Activated CD8-positive, alpha-beta T cell treated with anti-CD3 and anti-CD28 coated beads for 36 hours (primary cell): ENCODE results near the gene COMP. TPM values are rescaled to one million over a fixed set of nuclear protein-coding genes. Genes with fewer than 3 reads are reported as not detected.

Experiments used
- ATAC-seq: fragments of 200-7000 bp; cut with Tn5 transposase; one replicate; pipeline ENCODE4 v1.10.0; 2021; ENCODE audit warnings: mild to moderate bottlenecking, moderate library complexity
- CTCF ChIA-PET: fragments of 350-600 bp; sonication (Branson Sonifier 250); formaldehyde crosslinking; loops from one replicate; lab custom pipeline; 2021; ENCODE audit warnings: antibody characterized with exemption; lab: Charles Lee
- POLR2A ChIA-PET: fragments of 350-600 bp; sonication (Branson Sonifier 250); formaldehyde crosslinking; loops from one replicate; lab custom pipeline; 2021; ENCODE audit warnings: antibody characterized with exemption; lab: Charles Lee
- DNase-seq: peaks from one replicate; pipeline ENCODE4 v3.0.0-alpha.2; 2020
- H3K27ac Mint-ChIP-seq: one replicate; pipeline ENCODE4 v1.8.0; 2021; ENCODE audit warnings: mild to moderate bottlenecking, mixed read lengths
- H3K27me3 Mint-ChIP-seq: one replicate; pipeline ENCODE4 v1.8.0; 2021; ENCODE audit warnings: mixed read lengths
- H3K36me3 Mint-ChIP-seq: one replicate; pipeline ENCODE4 v1.8.0; 2021; ENCODE audit warnings: low read depth, mixed read lengths
- H3K4me1 Mint-ChIP-seq: one replicate; pipeline ENCODE4 v1.8.0; 2021; ENCODE audit warnings: low read depth, mixed read lengths
- H3K4me3 Mint-ChIP-seq: one replicate; pipeline ENCODE4 v1.8.0; 2021; ENCODE audit warnings: mild to moderate bottlenecking, moderate library complexity, mixed read lengths
- H3K9me3 Mint-ChIP-seq: one replicate; pipeline ENCODE4 v1.8.0; 2021; ENCODE audit warnings: mixed read lengths
- intact Hi-C: fragments of 100-400 bp; cut with micrococcal nuclease; formaldehyde crosslinking; loops from one replicate; pipeline ENCODE4 v1.10.0; 2022
- total RNA-seq, 2 experiments: library from RNA; stranded (reverse); gene quantifications; one replicate each; pipeline ENCODE4 v1.2.3, GENCODE V29; 2021
- TF ChIP-seq, protein P1 (sequence below): fragments of 200-600 bp; IDR thresholded peaks from one replicate; pipeline ENCODE4 v1.8.0; 2022; ENCODE audit warnings: antibody characterized with exemption, mild to moderate bottlenecking

Gene COMP
- total RNA-seq, 2 experiments from 2014 or later = not detected

- TF ChIP-seq, protein P1, sequence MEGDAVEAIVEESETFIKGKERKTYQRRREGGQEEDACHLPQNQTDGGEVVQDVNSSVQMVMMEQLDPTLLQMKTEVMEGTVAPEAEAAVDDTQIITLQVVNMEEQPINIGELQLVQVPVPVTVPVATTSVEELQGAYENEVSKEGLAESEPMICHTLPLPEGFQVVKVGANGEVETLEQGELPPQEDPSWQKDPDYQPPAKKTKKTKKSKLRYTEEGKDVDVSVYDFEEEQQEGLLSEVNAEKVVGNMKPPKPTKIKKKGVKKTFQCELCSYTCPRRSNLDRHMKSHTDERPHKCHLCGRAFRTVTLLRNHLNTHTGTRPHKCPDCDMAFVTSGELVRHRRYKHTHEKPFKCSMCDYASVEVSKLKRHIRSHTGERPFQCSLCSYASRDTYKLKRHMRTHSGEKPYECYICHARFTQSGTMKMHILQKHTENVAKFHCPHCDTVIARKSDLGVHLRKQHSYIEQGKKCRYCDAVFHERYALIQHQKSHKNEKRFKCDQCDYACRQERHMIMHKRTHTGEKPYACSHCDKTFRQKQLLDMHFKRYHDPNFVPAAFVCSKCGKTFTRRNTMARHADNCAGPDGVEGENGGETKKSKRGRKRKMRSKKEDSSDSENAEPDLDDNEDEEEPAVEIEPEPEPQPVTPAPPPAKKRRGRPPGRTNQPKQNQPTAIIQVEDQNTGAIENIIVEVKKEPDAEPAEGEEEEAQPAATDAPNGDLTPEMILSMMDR = no peak
- no peaks in the 10 kb centered on the region for H3K27me3 Mint-ChIP-seq
- intact Hi-C loops = no loop called here
- H3K36me3 Mint-ChIP-seq = no peaks in the 10 kb centered on the region
- DNase-seq (no peak), ATAC-seq (no peak)
- CTCF ChIA-PET = no interaction called here
- POLR2A ChIA-PET = interaction anchor here (0.5 to 0.6 kb wide), 2 partner anchors 60 to 159 kb away, joined by 3 read pairs; no protein-coding TSS in a partner anchor
- H3K4me3 Mint-ChIP-seq = no peak overlapping the region
- H3K4me1 Mint-ChIP-seq = peaks cover 5% of the 10 kb centered on the region
- H3K9me3 Mint-ChIP-seq = no peaks in the 10 kb centered on the region
- H3K27ac Mint-ChIP-seq = no peak overlapping the region
These were observed 57.9 kb downstream of the COMP start for GRCh38 chr19:18733196-18733647.

Other genes starting within 250 kb of the COMP start
- 100 to 1,000 TPM; 216 to 220 TPM for gene FKBP8, start 247.7 kb downstream of the COMP start, total RNA-seq
- gene KXD1, start 233.4 kb downstream of the COMP start, total RNA-seq = 100 to 1,000 TPM; 137 to 142 TPM
- gene UBA52, start 219.4 kb downstream of the COMP start, total RNA-seq = 1,000 to 10,000 TPM; 1,795 to 1,837 TPM
- 10 to 100 TPM; 61.2 to 65.1 TPM for gene REX1BD, start 202.5 kb downstream of the COMP start, total RNA-seq
- not detected for gene CRLF1, start 184.5 kb downstream of the COMP start, total RNA-seq
- gene TMEM59L, start 178.4 kb downstream of the COMP start, total RNA-seq = not detected
- gene KLHL26, start 154.3 kb downstream of the COMP start, total RNA-seq = 10 to 100 TPM; 10.3 to 10.8 TPM
- 1 to 10 TPM; 4.4 to 4.5 TPM for gene CRTC1, start 107.6 kb downstream of the COMP start, total RNA-seq
- 10 to 100 TPM; 75.9 to 87.6 TPM for gene UPF1, start 40.7 kb upstream of the COMP start, total RNA-seq
- under 1 TPM; 0.18 to 0.36 TPM for gene CERS1, start 104.9 kb upstream of the COMP start, total RNA-seq
- 100 to 1,000 TPM; 179 to 183 TPM for gene COPE, start 128.1 kb upstream of the COMP start, total RNA-seq
- 10 to 100 TPM; 61.0 to 61.6 TPM for gene DDX49, start 128.4 kb upstream of the COMP start, total RNA-seq
- under 1 TPM; 0.36 to 0.51 TPM for gene HOMER3, start 149.9 kb upstream of the COMP start, total RNA-seq
- 100 to 1,000 TPM; 104 to 112 TPM for gene SUGP2, start 242.2 kb upstream of the COMP start, total RNA-seq
- gene ARMC6, start 242.3 kb upstream of the COMP start, total RNA-seq = 10 to 100 TPM; 34.2 to 42.8 TPM